Adrenal gland (tissue), 12 donors: ENCODE results near the gene S100P. TPM values are rescaled to one million over a fixed set of nuclear protein-coding genes. Genes with fewer than 3 reads are reported as not detected.

Experiments used
- DNase-seq, 7 donors: peaks; one replicate each; pipeline ENCODE4 v3.0.0-alpha.2; 2019 to 2020
- H3K27ac ChIP-seq, 5 donors: fragments of 200-600 bp; sonication (generic) in 4 of 5; 1 replicate in 3 of 5; 2 replicates in 2 of 5; pipeline versions ENCODE4 v1.5.1 to v1.8.0; 2016 to 2020; ENCODE audit warnings: mild to moderate bottlenecking in 1 of 5
- H3K27me3 ChIP-seq: fragments of 200-600 bp; 2 replicates; pipeline ENCODE4 v1.8.0; 2021
- H3K36me3 ChIP-seq, 2 donors: fragments of 200-600 bp; replicated peaks in 1 of 2; 1 replicate in 1 of 2; 2 replicates in 1 of 2; pipeline versions ENCODE4 v1.5.1 to v1.8.0; 2018 to 2022
- H3K4me1 ChIP-seq, 2 donors: fragments of 200-600 bp; replicated peaks in 1 of 2; 1 replicate in 1 of 2; 2 replicates in 1 of 2; pipeline versions ENCODE4 v1.5.1 to v1.8.0; 2018 to 2021
- H3K4me3 ChIP-seq, 4 donors: fragments of 200-600 bp; sonication (generic) in 3 of 4; one replicate each; pipeline ENCODE4 v1.5.1; 2016 to 2018
- H3K9me3 ChIP-seq, 3 donors: fragments of 200-600 bp; sonication (generic) in 1 of 3; replicated peaks in 1 of 3; 1 replicate in 2 of 3; 2 replicates in 1 of 3; pipeline versions ENCODE4 v1.5.1 to v1.8.0; 2016 to 2021
- POLR2A ChIP-seq, 2 donors: fragments of 450-650 bp; IDR thresholded peaks; one replicate each; pipeline ENCODE4 v1.6.1; 2017; ENCODE audit warnings: antibody characterized with exemption in 2 of 2, mild to moderate bottlenecking in 2 of 2, moderate library complexity in 1 of 2
- WGBS, 4 donors: extraction: QIAGEN DNeasy Blood & Tissue Kit in 2 of 4; methylation state at CpG; one replicate each; pipeline versions ENCODE4 v1.1.5 to v1.1.7; 2013 to 2017; 5-methylcytosine and 5-hydroxymethylcytosine counted together
- intact Hi-C, 2 donors: fragments of 100-400 bp; cut with DNase I; formaldehyde crosslinking; loops; one replicate each; pipeline versions ENCODE4 v1.14.1 to v1.15.0; 2022 to 2023
- polyA plus RNA-seq, 3 donors: library from polyadenylated mRNA; stranded (reverse); fragments of 200-250 nt in 2 of 3; fragments of 350-450 nt in 1 of 3; fragmentation: Illumina TruSeq in 1 of 3; extraction: RNeasy Lipid Tissue Mini Kit (QIAGEN cat#74804) in 1 of 3; gene quantifications; one replicate each; pipeline ENCODE4 v1.2.3, GENCODE V29; 2013 to 2014
- total RNA-seq, 9 donors: library from RNA; depleted of rRNA in 4 of 9; stranded (reverse); fragments of >200 nt in 4 of 9; fragments of 120-200 nt in 1 of 9; fragmentation: NEBNext Ultra II Directional in 1 of 9; extraction: Animal tissue kit (Norgen Biotek cat#: 25700) in 1 of 9; gene quantifications; one replicate each; pipeline versions ENCODE4 v1.1.0 to v1.2.4, GENCODE V29; 2013 to 2023
- TF ChIP-seq, protein P1 (sequence below), 6 experiments: fragments of 450-650 bp in 4 of 6; fragments of 200-600 bp in 2 of 6; sonication (generic) in 1 of 6; IDR thresholded peaks; 1 replicate in 5 of 6; 2 replicates in 1 of 6; pipeline versions ENCODE4 v1.5.1 to v1.8.0; 2016 to 2021; ENCODE audit warnings: antibody characterized with exemption in 6 of 6, mild to moderate bottlenecking in 2 of 6, moderate library complexity in 1 of 6
- donor health status: healthy with polysubstance abuse.
- donor health status: Bipolar disorder and iron deficiency.
- donor health status: DM: yes; HTN: yes; CAD: no.
- donor health status: DM: no; HTN: no; CAD: no.
- donor health status: DM: no; HTN: no; CAD: no.
- donor health status: DM: yes; HTN: yes; CAD: no.

S100P gene
- total and polyA plus RNA-seq, 12 donors = 0.42 to 1.9 (median 0.84) TPM; not detected in 5

DNA sequence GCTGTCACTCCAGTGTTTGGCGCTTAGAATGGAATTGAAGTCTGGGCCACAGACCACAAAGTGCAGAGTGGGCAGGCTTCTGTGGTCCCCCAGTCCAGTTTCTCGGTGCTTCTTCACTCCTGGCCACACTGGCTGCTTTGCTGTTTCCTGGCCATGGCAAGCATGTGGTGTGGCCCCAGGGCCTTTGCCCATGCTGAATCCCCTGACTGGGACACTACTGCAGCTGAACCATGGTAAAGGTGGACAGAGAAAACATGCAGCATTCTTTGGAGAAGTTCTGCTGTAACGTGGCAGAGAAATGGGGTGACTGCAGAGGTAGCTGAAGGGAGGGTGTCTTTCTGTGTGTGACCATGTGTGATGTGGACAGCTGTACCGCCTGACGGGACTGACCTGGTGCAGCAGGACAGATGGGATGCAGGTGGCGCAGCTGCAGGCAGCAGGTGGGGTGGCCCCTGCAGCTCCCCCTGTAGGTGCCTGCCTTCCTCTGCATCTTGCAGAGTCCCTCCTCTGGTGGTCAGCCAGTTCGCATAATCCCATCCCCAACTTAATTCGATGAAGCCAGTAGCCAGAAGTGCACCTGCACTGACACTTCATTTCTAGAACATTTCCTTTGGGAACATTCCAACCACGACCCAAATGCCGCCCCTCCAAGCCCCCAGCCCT lies 13.2 kb upstream of the S100P start:
- intact Hi-C loops = no loop called here
- Histone ChIP-seq H3K27me3 (no peaks in the 10 kb centered on the region), H3K27ac (no peak overlapping the region), H3K36me3 (no peaks in the 10 kb centered on the region), H3K4me1 (peaks cover 0 to 17% of the 10 kb centered on the region in 2 donors), H3K9me3 (no peaks in the 10 kb centered on the region), H3K4me3 (no peak overlapping the region)
- DNase-seq = no peak
- TF ChIP-seq, protein P1, sequence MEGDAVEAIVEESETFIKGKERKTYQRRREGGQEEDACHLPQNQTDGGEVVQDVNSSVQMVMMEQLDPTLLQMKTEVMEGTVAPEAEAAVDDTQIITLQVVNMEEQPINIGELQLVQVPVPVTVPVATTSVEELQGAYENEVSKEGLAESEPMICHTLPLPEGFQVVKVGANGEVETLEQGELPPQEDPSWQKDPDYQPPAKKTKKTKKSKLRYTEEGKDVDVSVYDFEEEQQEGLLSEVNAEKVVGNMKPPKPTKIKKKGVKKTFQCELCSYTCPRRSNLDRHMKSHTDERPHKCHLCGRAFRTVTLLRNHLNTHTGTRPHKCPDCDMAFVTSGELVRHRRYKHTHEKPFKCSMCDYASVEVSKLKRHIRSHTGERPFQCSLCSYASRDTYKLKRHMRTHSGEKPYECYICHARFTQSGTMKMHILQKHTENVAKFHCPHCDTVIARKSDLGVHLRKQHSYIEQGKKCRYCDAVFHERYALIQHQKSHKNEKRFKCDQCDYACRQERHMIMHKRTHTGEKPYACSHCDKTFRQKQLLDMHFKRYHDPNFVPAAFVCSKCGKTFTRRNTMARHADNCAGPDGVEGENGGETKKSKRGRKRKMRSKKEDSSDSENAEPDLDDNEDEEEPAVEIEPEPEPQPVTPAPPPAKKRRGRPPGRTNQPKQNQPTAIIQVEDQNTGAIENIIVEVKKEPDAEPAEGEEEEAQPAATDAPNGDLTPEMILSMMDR (IDR thresholded peaks at IDR 0.05) = no peak
- no peak for TF ChIP-seq POLR2A (IDR thresholded peaks at IDR 0.05)
- 87 to 93% (median 89%) methylated on average over 10 of the region's 10 CpGs for WGBS, 4 donors

DNA sequence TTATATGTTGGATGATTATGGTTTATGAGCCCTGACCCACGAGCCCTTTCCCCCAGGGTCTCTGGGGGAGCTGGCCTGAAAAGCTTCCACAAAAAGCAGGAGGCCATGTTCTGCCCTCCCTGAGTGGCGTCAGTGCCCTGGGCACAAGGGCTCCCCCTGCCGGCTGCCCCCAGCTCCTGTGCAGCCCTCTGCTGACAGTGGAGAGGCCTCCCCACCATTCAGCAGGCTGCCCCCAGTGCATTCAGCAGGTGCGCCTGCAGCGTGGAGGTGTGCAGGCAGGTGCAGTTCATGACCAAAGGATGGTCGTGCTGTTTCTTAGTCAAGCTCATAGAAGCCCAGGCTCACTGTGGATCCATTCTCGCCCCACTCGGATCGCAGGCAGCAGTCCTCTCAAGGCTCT lies 12.5 kb upstream of the S100P start:
- intact Hi-C loops = no loop called here
- no peak for DNase-seq
- 77 to 89% (median 84%) methylated on average over 7 to 9 of the region's 9 CpGs for WGBS, 4 donors

DNA sequence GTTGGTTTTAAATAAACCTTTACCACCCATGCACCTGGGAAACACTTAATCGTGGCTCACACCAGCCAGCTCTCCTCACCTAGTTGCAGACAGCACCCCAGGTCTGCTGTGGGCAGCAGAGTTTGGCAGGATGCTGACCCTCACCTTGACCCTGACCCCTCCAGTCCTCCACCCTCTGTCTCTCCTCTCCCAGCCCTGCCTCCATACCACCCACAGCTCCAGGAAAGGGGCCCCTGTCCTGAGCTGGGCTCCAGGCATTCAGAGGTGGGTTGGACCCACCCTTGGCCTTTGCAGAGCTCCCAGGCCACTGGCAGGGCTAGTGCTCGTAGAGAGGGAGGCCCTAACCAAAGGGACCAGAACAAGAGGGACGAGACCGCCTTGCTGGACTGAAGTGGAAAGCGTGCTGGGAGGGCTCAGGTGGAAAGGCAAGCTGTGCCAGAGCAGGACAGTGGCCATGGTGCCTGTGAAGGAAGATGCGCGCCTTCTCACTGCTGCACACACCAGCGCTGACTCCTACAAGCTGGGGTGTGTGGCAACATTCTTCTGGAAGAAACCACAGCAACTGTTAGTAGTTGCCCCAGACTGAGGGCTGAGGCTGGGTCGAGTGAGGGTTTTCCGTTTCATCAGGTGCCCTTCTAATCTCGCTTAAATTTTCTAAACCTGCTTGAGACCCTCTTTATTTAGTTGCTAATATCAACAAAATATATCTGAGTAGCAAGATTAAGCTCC lies 10.7 kb upstream of the S100P start:
- Histone ChIP-seq H3K27me3 (no peaks in the 10 kb centered on the region), H3K27ac (no peak overlapping the region), H3K36me3 (no peaks in the 10 kb centered on the region), H3K4me1 (no peaks in the 10 kb centered on the region), H3K9me3 (no peaks in the 10 kb centered on the region), H3K4me3 (no peak overlapping the region)
- intact Hi-C loops = no loop called here
- 74 to 83% (median 82%) methylated on average over 11 of the region's 11 CpGs for WGBS, 4 donors
- no peak for DNase-seq
- TF ChIP-seq, protein P1 (IDR thresholded peaks at IDR 0.05) = no peak
- TF ChIP-seq POLR2A (IDR thresholded peaks at IDR 0.05) = no peak

More for the DNA sequence above, 12.5 kb upstream of the S100P start:
- Histone ChIP-seq H3K27me3 (no peaks in the 10 kb centered on the region), H3K4me3 (no peak overlapping the region), H3K4me1 (peaks cover 0 to 10% of the 10 kb centered on the region in 2 donors), H3K36me3 (no peaks in the 10 kb centered on the region), H3K27ac (no peak overlapping the region), H3K9me3 (no peaks in the 10 kb centered on the region)
- TF ChIP-seq, protein P1 (IDR thresholded peaks at IDR 0.05) = no peak
- no peak for TF ChIP-seq POLR2A (IDR thresholded peaks at IDR 0.05)

DNA sequence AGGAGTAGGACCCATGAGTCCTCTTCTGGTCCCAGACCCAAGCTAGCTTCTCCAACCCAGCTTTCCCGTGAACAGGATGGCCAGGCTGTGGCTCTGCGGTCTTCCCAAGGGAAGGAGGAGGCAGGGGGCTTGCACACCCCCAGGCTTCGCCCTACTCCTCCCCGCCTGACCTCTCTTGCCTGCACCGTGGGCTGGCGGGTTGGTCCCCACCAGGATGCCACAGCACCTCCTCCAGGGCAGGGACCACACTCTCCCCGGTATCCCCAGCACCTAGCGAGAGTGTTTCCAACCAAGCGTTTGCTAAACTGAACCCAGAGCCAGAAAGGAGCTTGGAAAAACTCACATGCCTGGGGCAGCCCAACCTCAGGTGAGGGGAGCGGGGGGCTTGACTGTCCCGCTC lies 9.0 kb upstream of the S100P start:
- no peak overlapping the region for H3K27ac ChIP-seq
- no peak overlapping the region for H3K4me3 ChIP-seq
- H3K36me3 ChIP-seq = no peaks in the 10 kb centered on the region
- H3K4me1 ChIP-seq = peaks cover 5 to 8% of the 10 kb centered on the region in 2 donors
- WGBS, 4 donors = 85 to 92% (median 92%) methylated on average over 8 to 11 of the region's 11 CpGs
- intact Hi-C loops = no loop called here
- TF ChIP-seq POLR2A (IDR thresholded peaks at IDR 0.05) = no peak
- TF ChIP-seq, protein P1 (IDR thresholded peaks at IDR 0.05) = no peak
- no peaks in the 10 kb centered on the region for H3K9me3 ChIP-seq
- DNase-seq = no peak
- no peaks in the 10 kb centered on the region for H3K27me3 ChIP-seq
